ENCODE results near the gene KRT37.

The KRT37 gene

DNA sequence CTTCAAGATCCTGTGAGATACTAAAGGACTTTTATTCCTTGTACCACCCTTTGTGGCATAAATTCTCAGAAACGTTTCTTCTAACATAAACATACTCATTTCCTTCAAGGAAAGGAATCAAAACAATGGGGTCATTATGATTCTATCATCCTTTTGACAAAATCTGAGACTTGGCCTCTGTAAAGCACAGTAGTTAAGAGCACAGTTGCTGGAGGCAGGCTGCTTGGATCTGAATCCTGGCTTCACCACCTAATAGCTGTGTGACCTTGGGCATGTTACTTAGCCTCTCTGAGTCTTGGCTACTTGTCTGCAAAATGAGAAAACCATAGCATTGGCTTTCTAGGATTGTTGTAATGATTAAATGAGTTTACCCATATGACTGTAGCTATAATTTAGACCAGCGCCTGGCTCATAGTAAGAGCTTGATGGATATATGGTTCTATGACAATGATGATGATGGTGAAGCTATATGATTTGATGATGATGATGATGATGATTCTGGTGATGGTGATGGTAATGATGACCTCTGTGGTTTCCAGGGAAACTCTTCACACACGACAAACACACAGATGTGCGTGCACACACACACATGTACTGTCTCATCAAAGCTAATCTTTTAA lies 20.9 kb downstream of the KRT37 start (continued):
- 0 out of 2 replicates have a peak, but pooled peaks have one; percentile 11 for TF ChIP-seq ZSCAN5A (tag by site-specific recombination; IDR thresholded peaks at IDR 0.05)
- TF ChIP-seq SCRT1 (tag by site-specific recombination; IDR thresholded peaks at IDR 0.05; ENCODE audit: borderline replicate concordance), result no peak
- TF ChIP-seq, protein P1, sequence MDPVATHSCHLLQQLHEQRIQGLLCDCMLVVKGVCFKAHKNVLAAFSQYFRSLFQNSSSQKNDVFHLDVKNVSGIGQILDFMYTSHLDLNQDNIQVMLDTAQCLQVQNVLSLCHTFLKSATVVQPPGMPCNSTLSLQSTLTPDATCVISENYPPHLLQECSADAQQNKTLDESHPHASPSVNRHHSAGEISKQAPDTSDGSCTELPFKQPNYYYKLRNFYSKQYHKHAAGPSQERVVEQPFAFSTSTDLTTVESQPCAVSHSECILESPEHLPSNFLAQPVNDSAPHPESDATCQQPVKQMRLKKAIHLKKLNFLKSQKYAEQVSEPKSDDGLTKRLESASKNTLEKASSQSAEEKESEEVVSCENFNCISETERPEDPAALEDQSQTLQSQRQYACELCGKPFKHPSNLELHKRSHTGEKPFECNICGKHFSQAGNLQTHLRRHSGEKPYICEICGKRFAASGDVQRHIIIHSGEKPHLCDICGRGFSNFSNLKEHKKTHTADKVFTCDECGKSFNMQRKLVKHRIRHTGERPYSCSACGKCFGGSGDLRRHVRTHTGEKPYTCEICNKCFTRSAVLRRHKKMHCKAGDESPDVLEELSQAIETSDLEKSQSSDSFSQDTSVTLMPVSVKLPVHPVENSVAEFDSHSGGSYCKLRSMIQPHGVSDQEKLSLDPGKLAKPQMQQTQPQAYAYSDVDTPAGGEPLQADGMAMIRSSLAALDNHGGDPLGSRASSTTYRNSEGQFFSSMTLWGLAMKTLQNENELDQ (tag by site-specific recombination; IDR thresholded peaks at IDR 0.05; ENCODE audit: low read depth), result no peak
- no peak for TF ChIP-seq ZNF280C (tag by site-specific recombination; IDR thresholded peaks at IDR 0.05)

GRCh38 chr17:41402161-41402560 lies 22.2 kb downstream of the KRT37 start:
- ChIA-PET CTCF (interaction anchor here (2.1 kb wide), 1 partner anchor 147 kb away, joined by 11 read pairs; no protein-coding TSS in a partner anchor), POLR2A (no interaction called here)
- no peaks in the 10 kb centered on the region for H3K9me3 ChIP-seq (ENCODE audit: control insufficient read depth, insufficient read depth, low read depth, low read length)
- H3K27ac ChIP-seq (ENCODE audit: extremely low read depth, low read depth, low read length), result no peak overlapping the region
- H3K4me1 ChIP-seq (ENCODE audit: control insufficient read depth, insufficient read depth, low read length), result peaks cover 13% of the 10 kb centered on the region
- no peaks in the 10 kb centered on the region for H3K36me3 ChIP-seq (ENCODE audit: control insufficient read depth in 2 of 2, insufficient read depth in 1 of 2, low read length in 2 of 2)
- H3K4me3 ChIP-seq (ENCODE audit: low read depth, low read length), result no peak overlapping the region
- TF ChIP-seq ZNF660 (tag by site-specific recombination; IDR thresholded peaks at IDR 0.05) (no peak), FEZF1 (tag by site-specific recombination; IDR thresholded peaks at IDR 0.05) (no peak), GLIS1 (tag by site-specific recombination; IDR thresholded peaks at IDR 0.05) (no peak), YY2 (tag by site-specific recombination; IDR thresholded peaks at IDR 0.05) (no peak), ZNF311 (tag by site-specific recombination; IDR thresholded peaks at IDR 0.05; ENCODE audit: borderline replicate concordance) (no peak), ZNF560 (tag by site-specific recombination; IDR thresholded peaks at IDR 0.05; ENCODE audit: borderline replicate concordance) (no peak), ZNF248 (tag by site-specific recombination; IDR thresholded peaks at IDR 0.05) (no peak)

DNA sequence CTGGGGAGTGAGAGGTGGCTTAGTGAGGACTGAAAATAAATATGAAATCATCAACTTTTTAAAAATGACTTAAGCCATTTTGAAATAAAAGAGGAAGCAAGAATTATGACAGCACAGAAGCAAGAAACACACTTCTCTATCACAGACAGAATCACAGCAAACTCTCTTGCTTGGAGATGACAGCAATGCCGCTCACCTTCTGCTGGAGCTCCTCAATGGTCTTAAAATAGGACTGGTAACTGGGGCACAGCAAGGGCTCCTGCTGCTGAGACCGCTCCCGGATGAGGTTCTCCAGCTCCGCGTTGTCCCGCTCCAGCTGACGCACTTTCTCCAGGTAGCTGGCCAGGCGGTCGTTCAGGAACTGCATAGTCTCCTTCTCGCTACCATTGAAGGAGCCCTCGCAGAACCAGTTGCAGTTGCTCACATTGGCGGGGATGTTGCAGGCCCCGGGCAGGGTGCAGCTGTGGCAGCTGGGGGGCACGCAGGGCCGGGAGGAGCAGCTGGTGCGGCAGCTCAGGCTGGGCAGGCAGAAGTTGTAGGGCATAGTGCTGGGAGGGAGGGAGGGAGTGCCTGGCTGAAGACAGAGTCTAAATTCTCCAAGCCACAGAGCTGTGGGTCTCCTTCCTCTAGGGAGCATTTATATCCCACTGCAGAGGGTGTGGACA lies 27.3 kb downstream of the KRT37 start, which contains the start of gene KRT31:
TSS of gene KRT31 (minus strand) at position 613 of the 665 bp plus-strand sequence. CDS start at position 544, 69 bp downstream.
- Histone ChIP-seq H3K9me3 (ENCODE audit: control insufficient read depth, insufficient read depth, low read depth, low read length) (no peaks in the 10 kb centered on the region), H3K4me1 (ENCODE audit: control insufficient read depth, insufficient read depth, low read length) (0 out of 2 replicates have a peak, but pooled peaks cover 4% of the 10 kb centered on the region), H3K4me3 (ENCODE audit: low read depth, low read length) (no peak within 1 kb of the TSS), H3K27ac (ENCODE audit: extremely low read depth, low read depth, low read length) (no peak within 1 kb of the TSS), H3K36me3 (ENCODE audit: control insufficient read depth in 2 of 2, insufficient read depth in 1 of 2, low read length in 2 of 2) (no peaks in the 10 kb centered on the region)
- ChIA-PET POLR2A (no interaction called here), CTCF (no interaction called here)
- TF ChIP-seq ZNF184 (tag by site-specific recombination; IDR thresholded peaks at IDR 0.05), result no peak
- TF ChIP-seq ZNF324 (tag by site-specific recombination; IDR thresholded peaks at IDR 0.05), result no peak
- TF ChIP-seq GLIS1 (tag by site-specific recombination; IDR thresholded peaks at IDR 0.05), result no peak
- TF ChIP-seq ZNF10 (tag by site-specific recombination; IDR thresholded peaks at IDR 0.05), result no peak
- no peak for TF ChIP-seq ZNF239 (tag by site-specific recombination; IDR thresholded peaks at IDR 0.05)
- TF ChIP-seq ZBTB48 (tag by site-specific recombination; IDR thresholded peaks at IDR 0.05), result no peak
- TF ChIP-seq HOXD13 (CRISPR knock-in tag; IDR thresholded peaks at IDR 0.05; ENCODE audit: borderline replicate concordance), result no peak
- TF ChIP-seq ZNF629 (tag by site-specific recombination; IDR thresholded peaks at IDR 0.05), result no peak
- TF ChIP-seq, protein P2, sequence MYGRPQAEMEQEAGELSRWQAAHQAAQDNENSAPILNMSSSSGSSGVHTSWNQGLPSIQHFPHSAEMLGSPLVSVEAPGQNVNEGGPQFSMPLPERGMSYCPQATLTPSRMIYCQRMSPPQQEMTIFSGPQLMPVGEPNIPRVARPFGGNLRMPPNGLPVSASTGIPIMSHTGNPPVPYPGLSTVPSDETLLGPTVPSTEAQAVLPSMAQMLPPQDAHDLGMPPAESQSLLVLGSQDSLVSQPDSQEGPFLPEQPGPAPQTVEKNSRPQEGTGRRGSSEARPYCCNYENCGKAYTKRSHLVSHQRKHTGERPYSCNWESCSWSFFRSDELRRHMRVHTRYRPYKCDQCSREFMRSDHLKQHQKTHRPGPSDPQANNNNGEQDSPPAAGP (tag by site-specific recombination; IDR thresholded peaks at IDR 0.05), result no peak
- no peak for TF ChIP-seq TCF7L2 (IDR thresholded peaks at IDR 0.05; ENCODE audit: borderline replicate concordance, low read depth, low read length)
